ENCODE data around the gene TEX12.
"Not testable (repeated sequence)": the region's sequence is repeated elsewhere in the genome, so short reads cannot be mapped to it uniquely, and the experiment has no call there.

TEX12 gene, protein sequence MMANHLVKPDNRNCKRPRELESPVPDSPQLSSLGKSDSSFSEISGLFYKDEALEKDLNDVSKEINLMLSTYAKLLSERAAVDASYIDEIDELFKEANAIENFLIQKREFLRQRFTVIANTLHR

DNA sequence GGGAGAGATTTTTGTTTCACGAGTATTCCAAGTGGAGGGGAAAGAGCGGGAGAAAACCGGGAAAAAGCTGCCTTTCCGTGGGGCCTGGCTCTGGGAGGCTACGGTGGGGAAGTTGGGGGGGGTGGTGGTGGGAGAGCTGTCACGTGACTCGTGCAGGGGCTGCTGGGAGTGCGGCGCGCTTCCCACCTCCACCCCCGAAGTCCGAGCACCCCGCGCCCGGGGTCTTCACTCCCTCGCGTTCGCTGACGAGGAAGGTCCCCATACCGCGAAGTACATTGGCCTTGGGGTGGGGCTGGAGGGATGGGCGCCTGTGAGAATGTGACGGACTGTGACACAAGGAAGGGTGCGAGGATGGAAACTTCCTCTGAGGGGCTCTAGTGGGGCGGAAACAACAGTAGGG is at the start of gene TEX12:
Gene TEX12 (plus strand): TSS at position 228 of the 400 bp plus-strand sequence. CDS start 1,897 bp downstream, outside the sequence.
- no peak for DNase-seq (ENCODE audit: low read depth in 2 of 2)

DNA sequence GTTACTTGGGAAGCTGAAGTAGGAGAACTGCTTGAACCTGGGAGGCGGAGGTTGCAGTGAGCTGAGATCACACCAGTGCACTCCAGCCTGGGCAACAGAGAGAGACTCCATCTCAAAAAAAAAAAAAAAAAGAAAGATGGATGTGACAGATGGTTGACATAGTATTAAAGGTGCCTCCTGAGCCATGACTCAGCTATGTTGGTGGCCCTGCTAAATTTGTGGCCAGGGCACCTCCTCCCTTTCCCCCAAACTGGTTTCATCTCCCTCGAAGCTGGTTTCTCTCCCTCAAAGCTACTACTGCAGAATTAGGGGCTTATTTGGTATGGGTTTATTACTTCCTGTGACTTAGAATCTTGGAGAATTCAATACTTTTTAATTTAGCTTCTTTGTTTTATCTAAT is 49.0 kb upstream of the TEX12 start:
- no peak for DNase-seq (ENCODE audit: low read depth in 2 of 2)

DNA sequence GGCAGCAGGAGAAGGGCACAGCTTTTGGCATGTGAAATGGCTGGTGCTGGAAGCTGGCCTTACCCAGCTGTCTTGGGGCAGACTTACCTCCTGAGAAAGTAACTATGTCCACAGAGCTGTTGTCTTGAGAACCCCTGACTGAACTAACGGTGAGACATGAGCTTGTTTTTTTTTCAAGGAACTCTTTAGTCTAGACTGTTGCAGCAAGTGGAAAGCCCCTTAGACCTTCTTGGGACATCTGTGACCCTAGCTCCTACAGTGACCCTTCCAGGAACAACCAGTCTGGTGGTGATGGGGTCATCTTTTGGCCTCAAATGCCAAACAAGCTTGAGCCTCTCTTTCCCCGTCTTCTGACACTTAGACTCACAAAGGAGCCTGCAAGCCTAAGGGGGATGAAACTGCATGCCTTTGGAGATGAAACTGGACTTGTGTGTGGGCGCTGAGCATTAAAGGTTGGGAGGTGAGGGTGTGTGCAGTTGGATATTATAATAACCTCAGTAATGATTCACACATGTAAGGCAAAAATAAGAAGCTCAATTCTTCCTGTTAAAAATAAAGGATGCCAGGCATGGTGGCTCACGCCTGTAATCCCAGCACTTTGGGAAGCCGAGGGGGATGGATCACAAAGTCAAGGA is 45.1 kb upstream of the TEX12 start:
- DNase-seq (ENCODE audit: low read depth in 2 of 2), result no peak

DNA sequence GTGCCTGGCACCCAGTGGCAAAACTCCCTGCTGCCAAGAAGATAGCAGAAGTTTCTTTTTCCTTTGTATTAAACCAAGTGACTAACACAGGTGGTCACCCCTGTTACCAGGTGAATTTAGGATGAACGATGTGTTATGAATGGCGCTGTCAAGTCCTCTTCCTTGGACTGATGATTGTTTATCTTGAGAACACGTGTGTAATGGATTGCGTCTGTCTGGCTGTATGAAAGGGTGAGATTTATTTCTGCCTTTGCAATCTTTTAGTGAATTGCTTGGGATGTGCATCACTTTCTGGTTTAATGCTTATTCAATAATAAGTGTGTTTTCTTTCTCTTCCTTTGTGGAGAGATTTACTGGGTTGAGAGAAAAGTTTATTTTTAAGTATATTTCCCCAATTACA is 44.0 kb upstream of the TEX12 start:
- DNase-seq (ENCODE audit: low read depth in 2 of 2), result no peak

DNA sequence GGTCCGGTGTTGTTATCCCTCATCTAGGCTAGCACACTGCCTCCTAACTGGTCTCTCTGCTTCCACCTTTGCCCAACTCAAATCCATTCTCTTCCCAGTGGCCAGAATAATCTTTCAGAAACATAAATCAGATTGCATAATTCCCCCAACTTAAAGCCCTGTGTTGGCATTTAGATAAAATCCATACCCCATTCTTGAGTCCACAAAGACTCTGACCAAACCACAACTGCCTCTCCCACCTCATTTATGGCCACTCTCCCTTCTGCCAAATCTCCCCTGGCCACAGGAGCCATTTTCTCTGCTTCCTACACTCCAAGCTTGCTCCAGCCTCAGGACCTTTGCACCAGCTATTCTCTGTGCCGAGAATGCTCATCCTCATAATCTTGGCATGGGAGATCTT is 40.1 kb upstream of the TEX12 start:
- no peak for DNase-seq (ENCODE audit: low read depth in 2 of 2)

DNA sequence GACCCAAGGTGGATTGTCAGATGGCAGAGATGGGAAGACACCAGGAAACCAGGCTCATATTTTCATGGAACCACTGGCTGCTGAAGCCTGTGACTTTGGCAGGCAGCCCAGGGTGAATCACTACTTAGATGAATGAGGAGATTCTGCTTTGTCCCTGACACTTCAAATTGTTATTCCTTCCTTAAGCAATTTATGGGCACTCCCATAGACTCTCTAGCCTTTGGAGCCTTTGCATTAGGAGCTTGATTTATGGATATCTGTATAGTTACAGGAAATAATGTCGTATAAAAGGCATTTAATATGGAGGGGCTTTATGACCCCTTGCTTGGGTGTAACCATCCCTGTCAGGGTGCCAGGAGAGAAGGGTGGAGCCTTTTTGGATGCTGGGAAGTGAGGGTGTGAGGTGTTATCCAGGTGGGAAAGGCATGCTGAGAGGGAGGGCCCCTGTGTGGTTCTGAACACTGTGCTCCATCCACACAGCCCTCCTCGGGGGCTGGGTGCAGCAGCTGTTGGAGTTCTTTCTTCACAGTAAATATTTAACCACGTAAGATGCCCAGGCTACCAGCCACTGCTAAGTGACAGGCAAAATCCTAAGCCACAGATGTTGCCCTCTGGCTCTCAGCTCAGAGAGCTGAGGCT is 38.6 kb upstream of the TEX12 start:
- DNase-seq (ENCODE audit: low read depth in 2 of 2), result no peak

DNA sequence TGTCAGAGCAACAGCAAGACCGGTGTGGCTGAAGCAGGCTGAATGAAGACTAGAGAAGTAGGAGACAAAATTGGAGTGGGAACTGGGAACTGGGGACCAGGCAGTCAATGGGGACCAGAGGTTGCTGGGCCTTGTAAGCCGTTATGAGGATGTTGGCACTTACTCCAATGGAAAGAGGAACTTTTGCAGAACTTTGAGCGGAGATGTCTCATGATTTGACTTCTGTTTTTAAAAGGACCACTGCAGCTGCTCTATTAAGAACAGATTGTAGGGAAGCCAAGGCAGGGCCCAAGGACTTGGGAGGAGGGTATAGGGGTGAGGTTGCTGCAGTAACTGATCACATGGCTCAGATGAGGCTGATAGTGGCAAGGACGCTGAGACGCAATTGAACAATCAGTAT is 37.5 kb upstream of the TEX12 start:
- DNase-seq (ENCODE audit: low read depth in 2 of 2), result no peak

DNA sequence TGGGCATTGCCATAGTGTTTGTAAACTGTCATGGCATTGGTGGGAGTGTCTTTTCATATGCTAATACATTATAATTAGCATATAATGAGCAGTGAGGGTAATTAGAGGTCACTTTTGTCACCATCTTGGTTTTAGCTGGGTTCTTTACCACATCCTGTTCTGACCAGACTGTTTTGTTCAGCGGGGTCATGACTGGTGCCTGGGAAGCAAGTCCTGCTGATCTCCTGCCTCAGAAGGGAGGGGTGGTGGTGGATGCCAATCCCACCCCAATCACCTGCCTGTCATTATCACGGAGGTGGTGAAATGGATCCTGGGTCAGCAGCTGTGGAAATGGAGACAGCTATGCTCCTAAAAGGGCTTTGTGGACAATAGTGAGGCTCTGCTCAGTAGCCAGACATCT is 34.4 kb upstream of the TEX12 start:
- no peak for DNase-seq (ENCODE audit: low read depth in 2 of 2)

DNA sequence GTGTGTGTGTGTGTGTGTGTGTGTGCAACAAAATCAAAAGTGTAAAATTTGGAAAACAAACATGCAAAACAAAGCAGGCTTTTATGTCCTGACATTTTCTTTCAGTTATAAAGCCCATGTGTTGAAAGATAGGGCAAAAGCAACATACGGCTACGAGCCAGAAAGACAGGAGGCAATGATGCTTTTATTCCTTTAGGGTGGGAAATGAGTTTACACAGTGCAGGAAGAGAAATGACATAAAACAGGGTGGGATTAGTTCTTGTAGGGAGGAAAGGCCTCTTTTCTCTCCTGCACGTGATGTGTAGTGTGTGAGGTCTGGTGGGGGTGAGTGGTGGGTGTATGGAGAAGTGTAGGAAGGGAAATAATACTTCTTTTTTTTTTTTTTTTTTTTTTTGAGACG is 32.7 kb upstream of the TEX12 start:
- DNase-seq (ENCODE audit: low read depth in 2 of 2), result no peak

DNA sequence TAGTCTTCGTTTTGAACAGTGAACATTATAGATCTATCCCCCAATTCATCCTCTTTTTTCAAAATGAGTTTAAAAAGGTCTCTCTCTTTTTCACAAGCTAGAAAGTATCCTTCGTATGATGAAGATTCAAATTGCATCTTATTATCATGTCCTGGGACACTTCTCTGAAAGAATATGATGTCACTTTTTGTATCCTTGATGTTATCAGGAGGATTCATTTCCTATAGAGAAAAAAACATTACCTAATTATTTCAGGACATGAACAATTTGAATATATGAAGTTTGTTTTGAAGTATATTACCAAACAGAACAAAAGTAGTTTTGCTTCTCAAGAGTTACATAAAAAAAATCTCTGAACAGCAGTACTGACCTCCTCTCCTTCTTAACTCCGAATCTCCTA is 23.6 kb upstream of the TEX12 start:
- DNase-seq (ENCODE audit: low read depth in 2 of 2), result no peak

DNA sequence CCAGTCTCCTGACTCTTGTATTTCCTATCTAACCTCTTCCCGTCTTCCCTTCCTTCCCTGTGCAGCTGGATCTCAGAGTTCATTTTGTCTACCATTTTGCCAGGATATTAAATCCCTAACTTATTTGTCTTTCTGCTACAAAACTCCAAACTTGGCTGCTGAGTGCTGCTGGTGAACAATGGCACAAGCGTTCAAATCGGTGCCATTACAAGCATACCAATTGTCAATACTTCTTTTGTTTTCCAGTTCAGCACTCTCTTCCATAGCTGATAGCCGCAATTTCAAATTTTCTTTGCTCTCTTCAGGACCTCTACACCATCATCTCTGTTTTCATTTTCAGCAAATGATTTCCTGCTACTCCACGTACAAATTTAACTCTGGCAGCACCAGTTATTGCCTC is 16.7 kb upstream of the TEX12 start:
- no peak for DNase-seq (ENCODE audit: low read depth in 2 of 2)

DNA sequence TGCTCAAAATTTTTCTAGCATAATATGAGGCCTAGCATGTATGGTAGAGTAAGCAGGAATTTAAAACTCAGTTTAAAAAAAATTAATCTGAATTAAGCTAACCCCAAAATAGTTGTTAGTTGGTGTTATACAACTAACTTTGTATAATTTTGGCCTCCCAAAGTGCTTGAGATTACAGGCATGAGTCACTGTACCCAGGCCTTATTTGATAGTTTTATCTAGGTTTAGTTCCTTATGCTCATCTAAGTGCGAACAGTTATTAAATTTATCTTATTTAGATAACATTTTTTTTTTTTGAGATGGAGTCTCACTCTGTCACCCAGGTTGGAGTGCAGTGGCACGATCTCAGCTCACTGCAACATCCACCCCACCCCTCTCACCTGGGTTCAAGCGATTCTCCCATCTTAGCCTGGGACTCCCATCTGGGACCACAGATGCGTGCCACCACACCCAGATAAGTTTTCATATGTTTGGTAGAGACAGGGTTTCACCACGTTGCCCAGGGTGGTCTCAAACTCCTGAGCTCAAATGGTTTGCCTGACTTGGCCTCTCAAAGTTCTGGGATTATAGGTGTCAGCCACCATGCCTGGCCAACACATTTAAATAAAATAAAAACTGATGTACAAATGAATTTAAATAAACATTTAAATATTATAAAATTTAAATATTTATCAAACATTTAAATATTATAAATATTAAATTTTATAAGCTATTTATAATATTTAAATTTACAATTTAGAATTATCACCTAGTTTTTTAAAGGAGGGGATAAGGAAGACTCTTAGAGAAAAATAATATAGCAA is 10.8 kb upstream of the TEX12 start:
- no peak for DNase-seq (ENCODE audit: low read depth in 2 of 2)

DNA sequence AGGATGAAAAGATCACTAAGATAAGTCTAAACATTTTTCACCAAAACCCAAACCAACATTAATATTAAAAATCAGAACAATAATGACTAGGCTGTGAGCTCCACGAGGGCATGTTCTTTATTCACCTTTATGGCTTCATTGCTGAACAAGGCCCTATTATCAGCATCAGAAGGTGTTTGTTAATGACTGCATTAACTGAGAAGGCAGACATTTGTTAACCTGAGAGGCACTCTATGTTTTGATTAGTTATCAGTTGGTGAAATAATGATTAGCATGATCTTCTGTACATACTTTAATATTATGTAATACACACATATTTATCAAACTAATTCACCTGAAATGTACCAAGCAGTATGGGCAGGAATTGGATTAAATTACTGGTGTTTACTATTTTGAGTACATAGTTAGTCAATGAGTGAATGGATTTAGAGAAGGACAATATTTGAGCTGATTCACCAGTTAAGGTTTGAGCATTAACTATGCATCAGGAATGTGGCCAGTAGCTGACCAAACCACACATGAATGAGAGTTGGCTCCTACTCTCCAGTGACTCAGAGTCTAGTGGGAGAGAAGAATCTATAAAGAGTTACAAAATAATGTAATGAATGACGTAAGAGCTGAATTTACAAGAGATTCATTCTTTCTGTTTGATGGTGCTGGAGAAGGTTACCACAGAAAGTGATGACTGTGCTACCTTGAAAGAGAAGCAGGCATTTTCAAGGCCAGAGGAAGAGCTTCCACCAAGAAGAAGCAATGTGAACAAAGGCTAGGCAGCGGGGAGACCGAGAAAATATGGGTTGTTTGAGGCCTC is 10.0 kb upstream of the TEX12 start:
- no peak for DNase-seq (ENCODE audit: low read depth in 2 of 2)

DNA sequence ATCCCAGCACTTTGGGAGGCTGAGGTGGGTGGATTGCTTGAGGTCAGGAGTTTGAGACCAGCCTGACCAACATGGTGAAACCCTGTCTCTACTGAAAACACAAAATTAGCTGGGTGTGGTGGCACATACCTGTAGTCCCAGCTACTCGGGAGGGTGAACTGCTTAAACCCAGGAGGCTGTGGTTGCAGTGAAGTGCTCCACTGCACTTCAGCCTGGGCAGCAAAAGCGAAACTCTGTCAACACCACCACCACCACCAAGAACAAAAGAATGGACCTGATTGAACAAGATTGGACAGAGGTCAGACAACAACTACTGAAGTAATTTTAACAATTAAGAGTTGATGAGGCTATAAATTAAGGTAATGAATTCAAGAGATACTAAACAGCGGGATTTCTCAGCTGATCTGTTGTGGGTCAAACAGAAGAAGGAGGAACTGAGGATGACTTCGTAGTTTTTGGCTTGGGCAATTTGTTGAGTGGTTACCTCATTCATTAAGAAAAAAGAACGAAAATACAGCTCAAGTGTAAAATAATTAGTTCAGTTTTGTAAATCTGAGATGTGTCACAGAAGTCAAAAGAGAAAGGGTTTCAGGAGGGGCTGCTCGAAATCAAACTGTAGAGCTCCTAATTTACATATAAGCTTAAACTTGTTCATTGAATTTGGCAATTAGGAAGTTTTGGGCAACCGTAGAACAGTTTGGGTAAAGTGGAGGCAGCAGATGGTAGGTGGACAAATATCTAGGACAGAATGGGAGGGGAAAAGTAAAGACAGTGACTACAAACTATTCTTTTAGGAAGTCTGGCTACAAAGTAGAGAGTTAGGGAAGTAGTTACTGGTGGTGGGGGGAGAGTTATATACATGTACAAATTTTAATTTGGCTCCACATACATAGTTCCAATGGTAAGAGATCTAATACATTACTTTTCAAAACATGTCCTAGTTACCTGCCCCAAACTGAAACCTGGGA is 7.8 kb upstream of the TEX12 start:
- DNase-seq (ENCODE audit: low read depth in 2 of 2), result no peak

DNA sequence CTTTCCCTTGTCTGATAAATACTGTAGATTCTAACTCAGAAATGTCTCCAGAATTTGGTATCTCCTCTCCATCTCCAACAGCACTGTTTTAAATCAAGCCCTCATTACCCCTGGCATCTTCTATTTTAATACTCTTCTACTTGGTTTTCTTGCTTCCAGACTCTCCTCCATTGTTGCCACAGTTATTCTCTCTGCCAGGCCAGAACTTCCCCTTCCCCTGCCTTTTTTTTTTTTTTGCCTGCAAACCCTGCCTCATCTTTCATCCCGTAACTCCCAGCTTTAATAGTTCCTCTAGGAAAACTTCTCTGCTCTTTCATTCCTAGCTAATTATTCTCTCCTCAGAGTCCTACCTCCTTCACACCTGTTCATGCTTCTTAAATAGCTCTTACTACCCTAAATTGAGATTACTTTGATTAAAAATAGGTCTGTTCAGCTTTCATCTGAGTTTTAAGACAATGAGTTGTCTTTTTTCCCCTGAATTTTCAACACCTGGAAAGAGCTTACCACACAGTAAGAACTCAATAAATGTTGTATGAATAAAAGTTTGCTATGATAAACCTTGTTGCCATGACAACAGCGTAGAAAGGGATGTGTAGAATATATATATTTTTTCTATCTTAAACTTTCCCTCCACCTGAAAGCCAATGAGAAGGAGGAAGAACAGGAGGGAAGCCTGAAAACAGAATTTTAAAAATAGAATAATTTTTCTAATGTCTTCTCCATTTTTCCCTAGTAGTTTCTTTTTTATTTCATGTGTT is 6.9 kb upstream of the TEX12 start:
- no peak for DNase-seq (ENCODE audit: low read depth in 2 of 2)

DNA sequence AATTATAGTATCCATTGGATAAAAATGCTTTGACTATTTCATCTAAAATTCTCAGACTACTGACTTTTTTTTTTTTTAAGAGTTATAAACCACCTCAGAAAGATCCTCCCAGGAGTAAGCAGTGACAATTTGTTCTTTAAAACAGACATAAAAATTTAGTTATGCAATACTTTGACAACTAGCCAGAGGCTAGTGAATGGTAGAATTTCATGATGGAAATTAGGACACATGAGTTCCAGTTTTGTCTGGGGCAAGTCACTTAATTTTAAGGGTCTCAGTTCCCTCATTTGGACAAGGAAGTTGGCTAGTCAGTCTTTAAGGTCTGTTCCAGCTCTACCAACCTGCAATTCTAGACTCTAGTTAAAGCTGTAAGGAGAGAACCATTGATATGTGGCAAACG is 6.2 kb upstream of the TEX12 start:
- no peak for DNase-seq (ENCODE audit: low read depth in 2 of 2)

DNA sequence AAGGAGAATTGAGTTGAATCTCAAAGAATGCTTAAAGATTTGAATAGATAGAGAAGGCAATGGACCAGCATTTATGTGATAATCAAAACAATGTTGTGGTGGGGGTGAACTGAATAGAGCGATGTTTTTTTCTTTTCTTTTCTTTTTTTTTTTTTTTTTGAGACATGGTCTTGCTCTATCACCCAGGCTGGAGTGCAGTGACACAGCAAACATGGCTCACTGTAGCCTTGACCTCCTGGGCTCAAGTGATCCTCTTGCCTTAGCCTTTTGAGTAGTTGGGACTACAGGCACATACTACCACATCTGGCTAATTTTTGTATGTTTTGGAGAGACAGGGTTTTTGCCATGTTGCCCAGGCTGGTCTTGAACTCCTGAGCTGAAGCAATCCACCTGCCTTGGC is 5.0 kb upstream of the TEX12 start:
- DNase-seq (ENCODE audit: low read depth in 2 of 2), result not testable (repeated sequence)

DNA sequence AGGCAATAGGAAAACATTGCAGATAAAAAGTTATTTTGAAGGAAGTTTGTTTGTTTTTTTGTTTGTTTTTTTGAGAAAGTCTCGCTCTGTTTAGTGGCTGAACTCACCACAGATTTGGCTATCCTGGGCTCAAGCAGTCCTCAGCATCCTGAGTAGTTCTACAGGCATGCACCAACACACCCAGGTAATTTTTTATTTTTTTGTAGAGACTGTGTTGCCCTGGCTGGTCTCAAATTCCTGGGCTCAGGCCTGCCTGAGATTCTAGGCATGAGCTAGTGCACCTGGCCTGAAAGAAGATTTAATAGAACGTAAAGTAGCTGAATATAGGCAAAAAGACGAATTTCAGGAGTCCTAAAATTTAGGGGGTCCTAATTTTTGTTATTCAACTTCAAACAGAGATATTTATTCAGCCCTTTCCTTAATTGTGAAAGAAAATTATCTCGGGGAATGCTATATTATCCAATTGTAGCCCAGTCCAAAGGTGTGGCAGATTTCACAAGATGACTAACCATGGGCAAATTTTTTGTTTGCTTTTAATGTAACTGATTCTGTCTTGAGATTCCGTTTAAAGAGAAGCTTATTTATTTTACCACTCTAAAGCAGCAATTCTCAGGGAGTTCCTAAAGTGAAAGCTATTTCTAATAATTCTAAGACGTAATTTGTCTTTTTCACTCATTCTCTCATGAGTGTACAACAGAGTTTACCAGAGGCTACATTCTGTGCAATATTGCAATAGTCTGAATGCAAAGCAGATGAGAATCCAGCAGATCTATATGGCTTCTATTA is 4.2 kb upstream of the TEX12 start:
- DNase-seq (ENCODE audit: low read depth in 2 of 2), result no peak

Measured in stimulated activated CD8-positive, alpha-beta memory T cell treated with anti-CD3 and anti-CD28 coated beads, Interleukin-15, amount 100 ng/mL, for 4 hours (primary cell).